ENCODE measurements around the gene KCNB1. TPM values are rescaled to one million over a fixed set of nuclear protein-coding genes. Genes with fewer than 3 reads are reported as not detected.

KCNB1 gene
- total and polyA plus RNA-seq, 4 donors: under 0.01 to 3.4 (median 1.4) TPM

- no peak for DNase-seq (ENCODE audit: low spot score)
- H3K4me1 ChIP-seq (ENCODE audit: control insufficient read depth in 4 of 4, insufficient read depth in 4 of 4, low read length in 3 of 4): peaks cover 0 to 12% (median 6%) of the 10 kb centered on the region in 4 donors
- H3K9ac ChIP-seq (ENCODE audit: low read depth in 1 of 2, low read length in 2 of 2): no peak overlapping the region
- WGBS: 88% methylated on average over 9 of the region's 9 CpGs
- H3K27ac ChIP-seq (ENCODE audit: low read depth in 1 of 2, low read length in 2 of 2): no peak overlapping the region
- no peak overlapping the region for H3K4me3 ChIP-seq (ENCODE audit: low read depth in 1 of 3, low read length in 3 of 3)
- no peaks in the 10 kb centered on the region for H3K36me3 ChIP-seq (ENCODE audit: control insufficient read depth in 4 of 4, insufficient read depth in 3 of 4, low read depth in 1 of 4, low read length in 3 of 4)
- H3K9me3 ChIP-seq (ENCODE audit: control insufficient read depth in 4 of 4, low read length in 3 of 4): no peaks in the 10 kb centered on the region
- H3K27me3 ChIP-seq (ENCODE audit: control insufficient read depth in 4 of 4, insufficient read depth in 4 of 4, low read length in 3 of 4): no peaks in the 10 kb centered on the region
- TF ChIP-seq, protein P1, sequence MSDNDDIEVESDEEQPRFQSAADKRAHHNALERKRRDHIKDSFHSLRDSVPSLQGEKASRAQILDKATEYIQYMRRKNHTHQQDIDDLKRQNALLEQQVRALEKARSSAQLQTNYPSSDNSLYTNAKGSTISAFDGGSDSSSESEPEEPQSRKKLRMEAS (IDR thresholded peaks at IDR 0.05): no peak
- TF ChIP-seq JUND (IDR thresholded peaks at IDR 0.05) (no peak), FOXA1 (IDR thresholded peaks at IDR 0.05) (no peak), FOXA2 (IDR thresholded peaks at IDR 0.05) (no peak), HNF4G (IDR thresholded peaks at IDR 0.05) (no peak), GABPA (IDR thresholded peaks at IDR 0.05 in 1 of 2, conservative IDR thresholded peaks at IDR 0.05 in 1 of 2) (no peak), CTCF (IDR thresholded peaks at IDR 0.05; ENCODE audit: low read depth, low read length, missing input control) (no peak), SP1 (IDR thresholded peaks at IDR 0.05) (no peak), YY1 (IDR thresholded peaks at IDR 0.05) (no peak), RAD21 (IDR thresholded peaks at IDR 0.05) (no peak), ATF3 (IDR thresholded peaks at IDR 0.05) (no peak), EGR1 (IDR thresholded peaks at IDR 0.05; ENCODE audit: low read depth in 2 of 2) (no peak), ZBTB33 (IDR thresholded peaks at IDR 0.05) (no peak), RXRA (IDR thresholded peaks at IDR 0.05) (no peak), NR2F2 (IDR thresholded peaks at IDR 0.05) (no peak)
- TF ChIP-seq, protein P2, sequence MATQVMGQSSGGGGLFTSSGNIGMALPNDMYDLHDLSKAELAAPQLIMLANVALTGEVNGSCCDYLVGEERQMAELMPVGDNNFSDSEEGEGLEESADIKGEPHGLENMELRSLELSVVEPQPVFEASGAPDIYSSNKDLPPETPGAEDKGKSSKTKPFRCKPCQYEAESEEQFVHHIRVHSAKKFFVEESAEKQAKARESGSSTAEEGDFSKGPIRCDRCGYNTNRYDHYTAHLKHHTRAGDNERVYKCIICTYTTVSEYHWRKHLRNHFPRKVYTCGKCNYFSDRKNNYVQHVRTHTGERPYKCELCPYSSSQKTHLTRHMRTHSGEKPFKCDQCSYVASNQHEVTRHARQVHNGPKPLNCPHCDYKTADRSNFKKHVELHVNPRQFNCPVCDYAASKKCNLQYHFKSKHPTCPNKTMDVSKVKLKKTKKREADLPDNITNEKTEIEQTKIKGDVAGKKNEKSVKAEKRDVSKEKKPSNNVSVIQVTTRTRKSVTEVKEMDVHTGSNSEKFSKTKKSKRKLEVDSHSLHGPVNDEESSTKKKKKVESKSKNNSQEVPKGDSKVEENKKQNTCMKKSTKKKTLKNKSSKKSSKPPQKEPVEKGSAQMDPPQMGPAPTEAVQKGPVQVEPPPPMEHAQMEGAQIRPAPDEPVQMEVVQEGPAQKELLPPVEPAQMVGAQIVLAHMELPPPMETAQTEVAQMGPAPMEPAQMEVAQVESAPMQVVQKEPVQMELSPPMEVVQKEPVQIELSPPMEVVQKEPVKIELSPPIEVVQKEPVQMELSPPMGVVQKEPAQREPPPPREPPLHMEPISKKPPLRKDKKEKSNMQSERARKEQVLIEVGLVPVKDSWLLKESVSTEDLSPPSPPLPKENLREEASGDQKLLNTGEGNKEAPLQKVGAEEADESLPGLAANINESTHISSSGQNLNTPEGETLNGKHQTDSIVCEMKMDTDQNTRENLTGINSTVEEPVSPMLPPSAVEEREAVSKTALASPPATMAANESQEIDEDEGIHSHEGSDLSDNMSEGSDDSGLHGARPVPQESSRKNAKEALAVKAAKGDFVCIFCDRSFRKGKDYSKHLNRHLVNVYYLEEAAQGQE (IDR thresholded peaks at IDR 0.05): no peak
Measured at GRCh38 chr20:49461894-49462620, 20.4 kb downstream of the KCNB1 start.
